Measurements from ENCODE around the gene ENOX2.
"Not testable (repeated sequence)": the region's sequence is repeated elsewhere in the genome, so short reads cannot be mapped to it uniquely, and the experiment has no call there.

The ENOX2 gene

DNA sequence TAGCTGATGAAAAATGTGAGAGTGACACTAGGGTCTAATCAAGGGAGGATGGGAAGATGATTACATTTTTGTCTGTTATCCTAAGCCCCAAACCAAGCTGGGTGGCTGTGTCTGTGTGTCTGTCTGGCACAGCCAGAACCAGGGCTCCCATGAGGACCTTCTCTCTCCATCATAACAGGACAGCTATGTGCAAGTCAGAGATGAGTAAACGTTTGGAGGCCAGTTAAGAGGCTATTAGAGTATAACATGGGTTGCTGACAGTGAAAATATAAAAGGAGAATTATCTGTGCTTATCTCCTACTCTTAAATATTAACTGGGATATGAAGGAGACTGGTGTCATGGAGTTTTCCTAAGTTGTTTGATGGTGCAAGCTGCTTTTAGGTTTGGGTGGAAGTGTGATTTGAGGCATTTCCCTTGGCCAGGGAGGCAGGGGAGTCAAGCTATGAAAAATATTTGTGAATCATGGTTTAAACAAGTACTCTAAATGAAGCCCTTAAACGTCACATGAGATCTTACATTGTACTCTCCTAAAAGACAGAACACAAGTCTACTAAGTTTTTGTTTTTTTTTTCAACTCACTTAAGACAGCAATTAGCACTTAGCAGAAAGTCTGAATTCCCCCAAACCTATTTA lies 156.2 kb downstream of the ENOX2 start:
- DNase-seq, result no peak

DNA sequence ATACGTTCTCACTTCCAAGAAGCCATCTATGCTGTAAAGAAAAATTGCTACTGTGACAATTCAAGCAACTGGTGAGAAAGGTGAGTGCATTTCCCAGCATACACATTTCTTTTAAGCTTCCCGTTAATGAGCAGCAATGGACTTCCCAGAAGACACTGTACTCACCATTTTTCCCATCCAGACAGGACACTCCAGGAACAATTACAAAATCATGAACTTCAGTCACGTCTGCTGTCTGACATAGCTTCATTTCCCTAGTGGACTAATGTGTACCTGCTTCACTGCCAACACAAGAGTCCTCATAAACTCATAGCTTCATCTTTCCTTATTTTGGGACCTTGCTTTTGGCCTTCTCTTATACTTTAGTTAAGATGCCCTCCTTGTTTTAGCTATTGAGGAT lies 156.9 kb downstream of the ENOX2 start:
- no peak for DNase-seq

DNA sequence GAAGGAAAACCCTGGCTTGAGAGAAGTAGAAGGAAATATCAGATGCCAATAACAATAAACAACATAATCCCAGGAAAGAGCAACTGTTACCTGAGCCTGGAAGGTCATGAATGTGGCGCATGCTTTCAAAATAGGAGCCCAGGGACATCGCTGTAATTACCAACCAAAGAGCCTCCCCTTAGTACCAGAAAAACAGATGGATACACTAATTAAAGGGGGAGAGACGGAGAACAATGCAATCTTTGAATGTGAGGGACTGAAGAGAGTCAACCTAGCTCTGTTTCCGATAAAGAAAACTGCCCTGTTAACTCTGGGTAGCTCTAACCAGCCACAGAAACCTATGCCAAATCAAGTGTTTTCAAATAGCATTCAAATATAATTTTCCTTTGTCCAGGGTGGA lies 161.4 kb downstream of the ENOX2 start:
- no peak for DNase-seq

DNA sequence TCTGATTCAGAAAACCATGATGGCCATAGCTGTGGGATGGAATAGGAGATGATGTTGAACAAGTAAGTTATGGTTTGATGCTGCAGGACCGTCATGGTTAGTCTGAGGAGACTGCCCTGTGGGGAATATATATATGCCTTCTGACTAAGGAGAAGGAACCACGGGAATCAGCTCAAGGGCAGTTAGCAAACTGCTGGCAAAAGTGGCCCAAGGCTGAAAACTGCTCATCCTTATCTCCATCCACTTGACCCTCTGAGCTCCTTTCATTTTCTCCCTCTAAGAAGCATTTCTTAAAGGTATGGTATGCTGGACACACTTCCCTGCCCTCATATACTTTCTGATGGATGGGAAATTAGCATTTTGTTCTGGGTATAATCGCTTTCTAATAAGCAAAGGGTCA lies 161.9 kb downstream of the ENOX2 start:
- DNase-seq, result no peak

DNA sequence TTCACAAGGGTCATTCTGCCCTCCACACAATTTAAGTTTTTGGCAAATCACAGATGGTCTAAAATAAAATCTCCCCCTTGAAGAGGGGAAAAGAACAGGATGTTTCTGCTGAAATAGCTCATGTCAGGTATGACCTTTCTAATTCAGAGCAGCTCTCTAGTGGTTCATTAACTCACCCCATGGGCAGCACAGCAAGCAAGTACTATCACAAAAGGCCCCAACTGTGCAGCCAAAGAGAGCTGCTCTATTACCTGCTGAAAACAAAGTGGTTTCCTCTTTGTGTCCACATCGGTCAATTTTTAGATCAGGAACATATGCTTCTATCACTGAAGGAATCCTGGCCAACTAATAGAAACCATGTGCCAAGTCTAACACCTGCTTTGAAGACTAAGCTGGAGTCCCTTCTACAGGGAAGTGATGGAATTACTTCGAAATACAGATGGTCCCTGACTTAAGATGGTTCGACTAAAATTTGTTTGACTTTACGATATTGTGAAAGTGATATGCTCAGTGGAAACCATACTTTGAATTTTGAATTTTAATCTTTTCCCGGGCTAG lies 164.3 kb downstream of the ENOX2 start:
- no peak for DNase-seq

DNA sequence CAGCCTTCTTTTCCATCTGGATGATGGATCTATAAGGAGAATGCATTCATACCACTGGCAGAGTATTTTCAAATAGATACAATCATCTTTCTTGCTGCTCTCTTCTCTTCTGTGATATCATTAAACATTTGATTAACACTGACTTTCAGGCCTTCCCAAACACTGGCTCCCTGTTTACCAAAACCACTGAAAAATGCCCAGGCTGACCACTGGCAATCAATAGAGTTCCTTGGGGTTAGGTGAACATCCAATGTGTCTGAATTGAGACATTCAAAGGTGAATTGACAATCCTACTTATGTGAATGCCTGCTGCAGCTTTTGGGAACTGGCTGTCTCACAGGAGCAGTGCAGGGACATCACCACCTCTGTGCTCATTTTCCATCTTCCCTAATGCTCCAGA lies 168.3 kb downstream of the ENOX2 start:
- DNase-seq, result no peak

DNA sequence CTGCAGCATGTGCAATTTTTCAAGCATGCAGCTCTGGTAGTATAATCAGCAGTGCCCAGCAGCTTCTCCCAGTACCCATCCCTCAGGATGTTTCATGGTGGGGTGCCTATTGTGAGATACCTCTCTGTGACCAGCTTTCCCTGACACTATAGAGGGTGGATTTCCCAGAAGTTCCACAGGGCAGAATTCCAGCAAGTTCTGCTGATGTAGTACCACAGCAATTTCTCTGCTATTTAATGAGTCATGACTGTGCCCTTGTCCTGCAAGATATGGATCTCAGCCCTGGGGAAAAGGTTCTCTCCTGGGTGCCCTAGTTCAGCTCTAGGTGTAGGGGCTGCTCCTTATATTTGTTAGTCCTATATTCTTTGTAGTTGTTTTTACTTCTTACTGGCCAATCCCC lies 174.8 kb downstream of the ENOX2 start:
- DNase-seq, result no peak

DNA sequence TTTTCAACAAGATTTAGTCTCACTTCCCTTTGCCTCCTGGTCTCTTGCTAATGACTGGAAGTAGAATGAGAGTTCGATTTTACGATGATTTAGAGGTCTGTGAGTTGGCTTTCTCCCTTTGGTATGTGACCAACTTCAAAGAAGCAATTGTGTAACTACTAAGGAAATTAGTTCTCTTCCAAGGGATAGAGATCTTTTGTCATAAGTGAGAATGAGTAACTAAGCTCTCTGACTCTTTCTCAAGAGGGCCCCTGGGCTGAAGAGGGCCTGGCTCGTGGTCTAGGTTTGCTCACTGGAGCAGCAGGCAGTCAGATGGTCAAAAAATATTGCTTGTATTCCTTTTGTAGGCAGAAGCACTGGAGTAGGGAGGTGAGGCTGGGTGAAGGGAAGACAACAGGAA lies 176.3 kb downstream of the ENOX2 start:
- DNase-seq, result no peak

DNA sequence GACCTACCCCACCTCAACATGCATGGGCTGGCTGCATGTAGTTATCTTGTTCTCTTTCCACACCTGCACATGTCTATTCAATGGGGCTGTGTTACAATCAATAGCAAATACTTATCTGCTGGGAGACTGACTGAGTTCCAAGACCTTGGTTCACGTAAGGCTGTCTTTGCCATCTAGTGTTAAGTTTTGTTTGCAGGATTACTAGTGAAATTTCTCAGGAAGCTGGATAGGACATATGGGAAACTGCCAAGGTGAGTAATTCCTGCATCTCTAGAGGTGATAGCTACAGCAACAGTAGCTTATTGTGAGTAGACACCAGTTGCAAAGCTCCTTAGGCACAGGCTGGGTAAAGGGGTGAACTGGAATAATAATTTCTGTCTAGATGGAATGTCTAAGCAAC lies 177.5 kb downstream of the ENOX2 start:
- DNase-seq, result no peak

DNA sequence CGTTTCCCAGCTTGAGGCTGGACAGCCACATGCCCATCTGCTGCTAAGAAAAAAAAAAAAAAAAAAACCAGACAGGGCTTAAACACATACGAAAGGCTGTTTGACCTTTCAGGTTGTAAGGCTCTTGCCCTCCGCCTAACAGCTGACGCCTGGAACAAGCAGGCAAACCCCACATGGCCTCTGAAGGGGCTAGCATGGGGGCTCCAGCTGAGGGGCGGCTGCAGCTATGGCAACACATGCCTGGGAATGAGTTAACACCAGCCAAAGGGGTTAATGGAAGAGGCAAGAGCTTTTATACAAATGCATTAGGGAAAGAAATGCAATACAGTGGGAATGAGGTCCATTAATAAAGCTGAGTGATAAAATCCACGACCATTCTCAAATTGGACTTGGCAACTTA lies 183.6 kb downstream of the ENOX2 start:
- DNase-seq, result no peak

DNA sequence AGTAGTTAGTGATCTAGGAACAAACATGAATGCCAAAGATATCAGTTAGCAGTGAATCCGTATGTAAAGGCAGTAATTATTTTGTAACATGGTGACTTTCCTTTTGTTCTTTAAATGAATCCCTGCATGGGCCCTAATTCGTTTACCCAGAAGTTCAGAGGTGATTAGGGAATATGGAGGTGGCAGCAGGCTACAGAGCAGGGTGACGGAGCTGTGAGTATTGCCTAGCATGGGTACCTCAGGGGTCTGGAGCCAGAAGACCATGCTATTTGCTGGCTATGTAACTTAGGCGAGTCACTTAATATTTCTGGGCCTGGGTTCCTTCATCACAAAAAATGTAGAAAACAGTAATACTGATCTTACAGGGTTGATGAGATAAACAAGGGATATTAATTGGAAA lies 184.9 kb downstream of the ENOX2 start:
- DNase-seq, result no peak

DNA sequence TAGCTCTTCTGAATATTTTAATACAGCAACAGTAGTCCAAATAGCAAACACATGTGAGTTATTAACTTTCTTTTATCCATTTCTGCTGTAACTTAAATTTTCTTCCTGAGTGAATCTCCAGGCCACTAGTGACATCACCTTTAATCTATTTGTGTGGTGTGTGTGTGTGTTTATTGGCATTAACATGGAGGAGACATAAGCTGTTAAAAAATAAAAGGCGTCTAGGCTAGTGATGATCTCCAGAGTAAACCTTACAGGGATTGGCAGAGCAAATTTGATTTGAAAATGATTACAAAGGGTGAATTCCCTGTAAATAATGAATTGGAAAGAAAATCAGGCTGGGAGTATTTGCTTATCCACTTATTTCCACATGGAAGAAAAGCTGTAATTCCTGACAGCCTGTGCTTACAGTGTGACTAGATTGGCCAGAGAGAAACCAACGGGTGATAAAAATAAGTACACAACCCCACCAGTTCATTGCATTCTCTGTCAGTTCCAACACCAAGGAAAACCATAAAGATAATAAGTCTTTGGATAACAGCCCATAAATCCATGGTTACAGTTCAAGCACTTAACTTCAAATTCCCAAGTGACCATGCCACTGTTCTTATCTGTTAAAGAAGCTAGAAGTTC lies 186.1 kb downstream of the ENOX2 start:
- no peak for DNase-seq

DNA sequence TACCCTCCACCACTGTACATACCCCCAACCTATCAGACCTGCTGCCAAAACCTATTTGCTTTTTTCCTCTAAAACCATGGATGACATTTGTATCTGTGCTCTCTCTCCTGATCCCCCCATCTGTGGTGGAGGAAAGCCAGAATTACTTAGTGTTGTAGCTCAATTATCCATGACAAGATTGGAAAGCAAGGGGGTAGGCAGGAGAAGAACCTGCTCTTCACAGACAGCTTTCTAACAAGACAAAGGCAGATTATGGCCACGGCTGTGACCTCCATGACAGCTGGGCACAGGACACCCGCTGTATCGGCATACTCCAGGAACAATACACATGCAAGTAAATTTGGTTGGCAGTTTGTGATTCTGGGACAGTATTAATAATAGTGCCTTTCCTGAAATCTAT lies 186.7 kb downstream of the ENOX2 start:
- DNase-seq, result no peak

DNA sequence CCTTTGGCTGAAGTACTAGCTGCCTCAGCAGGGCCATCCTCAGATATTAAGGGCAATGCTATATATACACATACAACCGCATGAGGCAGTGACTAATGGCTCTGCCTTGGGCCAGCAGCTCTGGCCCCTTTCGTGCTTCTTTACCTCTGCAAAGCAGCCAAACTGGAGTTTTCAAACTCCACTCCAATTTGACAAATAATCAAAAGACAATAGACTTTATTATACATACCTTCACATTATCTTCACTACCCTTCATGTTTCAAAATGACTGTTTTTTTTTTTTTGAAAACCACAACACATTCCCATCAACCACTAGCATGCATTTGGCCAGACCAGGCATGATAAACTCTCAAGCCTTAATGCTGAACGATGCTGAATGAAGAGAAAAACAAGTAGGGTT lies 187.7 kb downstream of the ENOX2 start:
- no peak for DNase-seq

DNA sequence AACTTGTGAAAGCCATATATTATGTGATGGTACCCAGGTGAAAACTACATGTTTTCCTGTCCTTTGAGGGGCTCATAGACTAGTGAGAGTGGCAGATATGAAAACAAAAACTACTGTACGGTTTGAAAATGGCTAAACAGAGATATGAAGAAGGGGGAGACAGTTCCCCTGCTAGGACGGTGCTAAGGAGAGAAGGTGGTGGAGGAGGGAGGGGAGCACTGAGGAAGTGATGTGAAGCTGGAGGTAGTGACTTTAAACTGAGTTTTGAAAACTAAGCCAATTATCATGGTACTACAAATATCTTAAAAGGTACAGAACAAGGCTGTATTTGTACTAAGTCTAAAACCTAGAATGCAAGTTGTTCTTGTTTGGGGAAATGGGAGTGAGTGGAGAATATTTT lies 188.3 kb downstream of the ENOX2 start:
- no peak for DNase-seq

DNA sequence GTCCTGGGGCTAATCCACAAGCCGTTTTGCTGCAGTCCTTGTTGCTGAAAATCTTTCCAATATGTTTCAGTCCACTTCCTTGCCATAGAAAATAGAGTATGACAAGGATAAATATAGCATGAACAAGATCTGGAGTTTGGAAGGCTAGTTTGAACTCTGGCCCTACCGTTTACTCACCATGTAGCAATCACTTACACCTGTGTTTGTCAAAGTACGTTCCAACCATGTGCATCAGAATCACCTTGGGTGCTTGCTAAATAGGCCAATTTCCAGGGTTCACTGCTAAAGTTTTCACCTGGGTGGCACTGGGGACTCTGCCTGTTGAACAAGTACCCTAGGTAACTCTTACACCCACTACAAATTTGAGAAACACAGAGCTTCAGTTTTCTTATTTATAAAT lies 188.9 kb downstream of the ENOX2 start:
- no peak for DNase-seq

DNA sequence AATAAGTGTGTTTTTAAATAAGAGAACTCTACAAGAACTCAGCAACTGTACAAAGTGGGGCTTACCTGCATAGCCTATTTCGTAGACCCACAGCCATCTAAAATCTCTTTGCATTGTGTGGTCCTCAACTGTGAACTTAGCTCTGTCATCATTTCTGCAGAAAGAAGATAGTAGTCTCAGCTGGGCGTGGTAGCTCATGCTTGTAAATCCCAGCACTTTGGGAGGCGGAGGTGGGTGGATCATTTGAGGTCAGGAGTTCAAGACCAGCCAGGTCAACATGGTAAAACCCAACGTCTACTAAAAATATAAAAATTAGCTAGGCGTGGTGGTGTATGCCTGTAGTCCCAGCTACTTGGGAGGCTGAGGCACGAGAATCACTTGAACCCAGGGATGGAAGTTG lies 193.8 kb downstream of the ENOX2 start:
- not testable (repeated sequence) for DNase-seq

DNA sequence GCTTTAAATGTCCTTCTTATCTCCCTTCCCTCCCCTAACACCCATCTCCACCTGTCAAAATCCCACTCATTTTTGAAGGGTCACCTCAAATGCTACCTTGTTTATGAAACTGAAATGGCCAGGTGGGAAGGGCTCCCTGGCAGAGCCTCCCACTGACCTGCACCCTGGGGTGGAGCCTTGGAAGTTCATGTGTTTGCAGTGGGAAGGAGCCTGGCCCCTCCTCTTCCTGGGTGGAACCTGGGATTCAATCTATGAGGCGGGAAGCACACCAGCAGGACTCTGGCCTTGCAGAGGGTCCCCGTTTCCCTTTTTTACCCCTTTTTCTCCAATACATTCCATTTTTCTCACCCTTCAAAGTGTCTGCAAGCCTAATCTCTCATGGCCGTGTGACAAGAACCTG lies 197.4 kb downstream of the ENOX2 start:
- DNase-seq, result no peak

DNA sequence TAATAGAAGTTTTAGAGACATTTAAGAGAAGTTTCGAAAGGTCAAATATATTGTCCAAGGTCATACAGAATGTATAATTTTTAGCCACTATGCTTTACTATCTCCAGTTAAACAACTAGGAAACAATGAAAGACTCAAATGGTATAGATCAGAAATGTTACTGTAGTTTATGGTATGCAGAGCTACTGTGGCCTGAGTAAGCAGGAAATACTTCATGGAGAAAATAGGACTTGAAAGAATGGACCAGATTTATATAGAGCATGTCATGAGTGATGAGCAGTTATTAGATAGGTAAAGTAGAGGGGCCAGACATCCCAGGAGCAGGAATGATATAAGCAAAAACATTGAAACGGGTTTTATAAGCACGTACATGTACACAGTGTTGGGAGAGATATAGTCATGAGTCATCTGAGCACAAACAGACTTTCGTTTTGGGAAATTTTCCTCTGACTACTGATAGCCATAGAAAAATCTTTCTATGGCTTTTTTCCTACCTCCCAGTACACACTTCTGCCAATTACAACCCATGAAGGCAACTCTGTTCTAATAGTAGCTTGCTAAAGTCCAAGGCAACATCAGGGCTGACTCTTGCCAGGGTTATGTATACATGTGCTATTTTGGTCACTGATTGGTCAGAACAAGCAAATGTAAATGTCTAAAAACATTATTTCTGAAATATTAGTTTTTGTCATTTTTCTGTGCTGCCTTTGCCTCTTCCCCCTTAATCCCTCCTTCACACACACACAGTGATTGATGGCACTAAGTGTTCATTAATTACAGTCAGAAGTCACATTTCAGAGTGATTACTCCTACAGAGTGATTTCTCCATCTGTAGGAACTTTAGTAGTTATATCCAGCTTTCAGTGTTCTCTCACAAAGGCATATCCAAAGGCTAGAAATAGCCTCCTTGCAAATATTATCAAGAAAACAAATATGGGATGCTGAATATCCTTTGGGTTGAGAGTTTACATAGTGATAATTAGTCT lies 198.7 kb downstream of the ENOX2 start:
- DNase-seq, result no peak

DNA sequence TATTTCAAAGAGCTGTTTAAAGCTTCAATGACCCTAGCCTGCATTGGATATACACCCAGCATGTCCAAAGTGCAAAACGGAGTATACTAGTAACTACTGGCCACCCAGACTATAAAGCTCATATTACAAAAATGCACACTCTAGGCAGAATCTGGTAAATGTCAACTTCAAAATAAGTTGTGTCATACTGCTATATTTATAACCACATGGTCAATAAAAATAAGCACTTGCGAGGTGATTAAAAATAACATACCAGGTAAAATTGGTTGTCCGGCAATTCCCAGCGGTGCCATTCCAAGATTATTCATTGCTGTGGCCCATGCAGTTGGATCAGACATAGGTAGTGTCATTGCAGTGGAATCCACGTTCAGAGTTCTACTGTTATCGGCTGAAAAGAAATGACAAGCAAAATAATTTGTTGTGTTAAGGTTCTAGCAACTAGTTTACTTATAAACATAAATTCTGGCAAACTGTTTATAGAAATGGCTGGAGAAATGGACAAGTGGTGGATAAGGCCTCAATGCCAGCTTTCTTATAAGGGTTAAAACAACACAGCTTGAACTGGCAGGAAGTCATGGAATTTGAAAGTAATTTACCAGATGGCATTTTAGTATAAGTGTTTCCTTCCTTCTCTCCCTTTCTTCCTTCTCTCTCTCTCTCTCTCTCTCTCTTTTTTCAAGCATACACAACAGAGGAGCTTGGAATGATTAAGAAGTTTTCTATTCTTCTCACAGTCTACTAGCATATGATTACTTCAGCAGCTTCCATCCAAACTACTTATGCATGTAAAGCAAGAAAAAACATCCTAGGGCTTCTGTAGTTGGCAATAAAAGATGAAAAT lies 199.9 kb downstream of the ENOX2 start:
- no peak for DNase-seq

DNA sequence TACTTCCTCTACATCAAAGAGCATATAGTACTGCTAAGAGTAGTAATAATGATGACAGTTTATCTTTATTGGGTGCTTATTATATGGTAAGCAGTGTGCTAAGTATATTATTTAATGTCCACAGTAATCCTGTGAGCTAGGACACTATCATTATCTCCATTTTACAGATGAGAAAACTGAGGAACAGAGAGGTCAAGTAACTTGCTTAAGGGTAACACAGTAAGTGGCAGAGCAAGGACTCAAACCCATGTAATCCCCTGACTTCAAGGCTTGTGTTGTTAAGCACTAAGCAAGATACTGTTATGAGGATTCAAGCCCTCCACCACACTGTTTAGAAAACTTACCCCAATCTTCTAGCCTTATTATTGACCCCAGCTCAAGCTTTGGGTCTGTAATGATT lies 202.4 kb downstream of the ENOX2 start:
- DNase-seq, result no peak

DNA sequence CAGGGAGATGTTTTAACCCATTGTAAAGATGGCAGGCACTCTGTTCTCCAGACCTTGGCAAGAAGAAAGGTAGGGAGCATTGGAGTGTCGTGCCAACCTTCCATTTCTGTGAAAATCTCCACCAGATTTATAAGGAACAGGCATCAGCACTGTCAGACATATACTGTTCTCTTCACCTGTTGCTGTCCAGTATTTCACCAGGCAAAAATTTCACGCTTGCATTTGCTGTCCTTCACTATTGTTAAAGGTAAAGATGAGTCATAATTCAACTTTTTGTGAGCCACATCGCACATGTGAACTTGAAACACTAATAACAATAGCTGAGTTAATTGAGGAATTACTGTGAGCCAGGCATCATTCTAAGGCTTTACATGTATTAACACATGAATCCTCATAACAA lies 203.4 kb downstream of the ENOX2 start:
- no peak for DNase-seq

DNA sequence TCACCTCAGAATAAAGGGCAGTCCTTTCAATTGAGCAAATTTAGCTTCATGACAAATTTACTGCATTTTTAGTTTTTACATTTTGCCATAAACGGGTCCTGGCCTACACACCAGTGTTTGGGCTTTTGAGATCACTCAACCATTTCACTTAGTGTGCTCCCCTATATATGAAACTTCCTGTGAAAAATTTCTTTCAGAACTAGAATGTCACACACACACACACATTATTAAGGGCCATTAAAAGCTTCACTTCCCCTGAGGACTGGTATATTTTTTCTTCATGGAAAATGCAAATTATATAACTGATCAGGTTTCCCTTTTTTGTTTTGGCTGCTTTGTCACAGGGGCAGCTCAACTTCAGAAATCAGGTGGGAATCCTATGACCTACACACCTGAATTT lies 206.5 kb downstream of the ENOX2 start:
- no peak for DNase-seq

All from CD4-positive, alpha-beta T cell treated with Interleukin-4 for 1 hour (primary cell).